Neural cell (in vitro differentiated cells): Measurements from ENCODE around the gene SPTLC2. TPM values are rescaled to one million over a fixed set of nuclear protein-coding genes. Genes with fewer than 3 reads are reported as not detected.

Experiments used
- H2AFZ ChIP-seq: fragments of 200-600, 300-800 bp; sonication (generic), shearing (Covaris generic); 2 replicates; pipeline ENCODE4 v1.6.0; 2014; ENCODE audit warnings: low read depth, mild to moderate bottlenecking, antibody characterized with exemption, low read length, moderate library complexity
- H3F3A ChIP-seq: fragments of 200-600 bp; shearing (Covaris generic); 2 replicates; pipeline ENCODE4 v1.6.1; 2016; ENCODE audit warnings: mild to moderate bottlenecking, moderate library complexity, mixed read lengths, antibody characterized with exemption, low read length; ENCODE audit not compliant: insufficient read depth, poor library complexity, severe bottlenecking
- H3K27ac ChIP-seq: fragments of 200-600, 300-800 bp; sonication (generic), shearing (Covaris generic); 2 replicates; pipeline ENCODE4 v1.5.1; 2014; ENCODE audit warnings: mild to moderate bottlenecking, low read length, moderate library complexity
- H3K27me3 ChIP-seq: fragments of 300-800, 200-600 bp; sonication (generic), shearing (Covaris generic); 2 replicates; pipeline ENCODE4 v1.6.0; 2014; ENCODE audit warnings: mild to moderate bottlenecking, low read depth, low read length, moderate library complexity; ENCODE audit not compliant: insufficient read depth
- H3K36me3 ChIP-seq: fragments of 300-800, 200-600 bp; sonication (generic), shearing (Covaris generic); 2 replicates; pipeline ENCODE4 v1.5.1; 2014; ENCODE audit warnings: mild to moderate bottlenecking, antibody characterized with exemption, low read length, moderate library complexity; ENCODE audit not compliant: insufficient read depth
- H3K4me2 ChIP-seq: fragments of 300-800, 200-600 bp; sonication (generic), shearing (Covaris generic); 2 replicates; pipeline ENCODE4 v1.6.0; 2014; ENCODE audit warnings: mild to moderate bottlenecking, low read length
- H3K4me3 ChIP-seq: fragments of 300-800, 200-600 bp; sonication (generic), shearing (Covaris generic); 2 replicates; pipeline ENCODE4 v1.5.1; 2014; ENCODE audit warnings: mild to moderate bottlenecking, low read length, moderate library complexity
- H3K79me2 ChIP-seq: fragments of 200-600 bp; shearing (Covaris generic); replicated peaks from 2 replicates; pipeline ENCODE4 v1.6.0; 2014; ENCODE audit warnings: mild to moderate bottlenecking, low read length, moderate library complexity; ENCODE audit not compliant: insufficient read depth
- H3K9ac ChIP-seq: fragments of 300-800, 200-600 bp; sonication (generic), shearing (Covaris generic); 2 replicates; pipeline ENCODE4 v1.6.1; 2016; ENCODE audit warnings: mild to moderate bottlenecking, low read length, mixed read lengths
- H3K9me2 ChIP-seq: fragments of 200-600 bp; shearing (Covaris generic); 2 replicates; pipeline ENCODE4 v1.6.1; 2016; ENCODE audit warnings: mild to moderate bottlenecking, low read length, mixed read lengths; ENCODE audit not compliant: insufficient read depth
- H3K9me3 ChIP-seq: fragments of 200-600, 300-800 bp; sonication (generic), shearing (Covaris generic); 2 replicates; pipeline ENCODE4 v1.6.1; 2016; ENCODE audit warnings: mild to moderate bottlenecking, mixed run types, low read length, moderate library complexity, mixed read lengths
- H4K20me1 ChIP-seq: fragments of 200-600 bp; shearing (Covaris generic); 2 replicates; pipeline ENCODE4 v1.6.1; 2016; ENCODE audit warnings: mild to moderate bottlenecking, mixed run types; ENCODE audit not compliant: insufficient read depth
- CTCF ChIP-seq: fragments of 450-650 bp; IDR thresholded peaks from 2 replicates; pipeline ENCODE4 v1.5.1; 2014; ENCODE audit warnings: antibody characterized with exemption, mild to moderate bottlenecking, moderate library complexity; ENCODE audit not compliant: poor library complexity, severe bottlenecking
- EP300 ChIP-seq: fragments of 450-650 bp; conservative IDR thresholded peaks from 2 replicates; pipeline ENCODE4 v1.6.1; 2014; ENCODE audit warnings: antibody characterized with exemption, mild to moderate bottlenecking, moderate library complexity; ENCODE audit not compliant: poor library complexity, severe bottlenecking
- EZH2 ChIP-seq: fragments of 200-600, 300-800 bp; shearing (Covaris generic), sonication (generic); IDR thresholded peaks from 2 replicates; pipeline ENCODE4 v1.6.1; 2014; ENCODE audit warnings: antibody characterized with exemption, low read length, borderline replicate concordance, mild to moderate bottlenecking; ENCODE audit not compliant: insufficient read depth, poor library complexity, severe bottlenecking
- MXI1 ChIP-seq: fragments of 450-650 bp; conservative IDR thresholded peaks from 2 replicates; pipeline ENCODE4 v1.6.1; 2014; ENCODE audit warnings: antibody characterized with exemption, mild to moderate bottlenecking; ENCODE audit not compliant: poor library complexity, severe bottlenecking
- POLR2AphosphoS5 ChIP-seq: IDR thresholded peaks from 2 replicates; pipeline ENCODE4 v1.6.1; 2012
- RAD21 ChIP-seq: fragments of 450-650 bp; conservative IDR thresholded peaks from 2 replicates; pipeline ENCODE4 v1.6.1; 2014; ENCODE audit warnings: antibody characterized with exemption, mild to moderate bottlenecking, moderate library complexity
- REST ChIP-seq: IDR thresholded peaks from 2 replicates; pipeline ENCODE4 v1.6.1; 2012; ENCODE audit warnings: borderline replicate concordance
- SMC3 ChIP-seq: fragments of 450-650 bp; conservative IDR thresholded peaks from 2 replicates; pipeline ENCODE4 v1.6.1; 2014; ENCODE audit warnings: antibody characterized with exemption, mild to moderate bottlenecking, moderate library complexity; ENCODE audit not compliant: poor library complexity
- TAF1 ChIP-seq: IDR thresholded peaks from 2 replicates; pipeline ENCODE4 v1.6.1; 2012; ENCODE audit warnings: low read depth
- polyA plus RNA-seq: library from polyadenylated mRNA; depleted of rRNA; stranded (reverse); fragments of >200 nt; gene quantifications from 2 replicates; pipeline ENCODE4 v1.2.3, GENCODE V29; 2014

Gene SPTLC2
- polyA plus RNA-seq, 1 donor from 2014 or later: 15.1 TPM

DNA sequence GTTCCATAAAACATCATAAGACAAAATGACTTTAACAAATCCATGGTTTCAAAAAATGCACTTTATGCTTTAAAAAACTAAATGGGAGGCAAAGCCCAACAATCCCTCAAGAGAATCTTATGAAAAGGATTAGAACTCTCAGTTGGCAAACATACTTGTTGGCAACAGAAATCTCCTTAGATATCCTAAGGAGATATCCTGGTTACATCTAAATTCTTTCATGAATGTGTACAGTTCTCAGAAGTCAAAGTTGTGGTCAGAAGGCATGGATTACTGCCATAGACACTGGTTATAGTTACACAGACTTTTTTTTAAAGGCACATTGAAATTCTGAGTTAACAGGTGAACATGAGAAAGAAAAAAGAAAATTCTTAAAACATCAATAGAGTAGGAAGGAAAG is 100.3 kb downstream of the SPTLC2 start:
- Histone ChIP-seq H4K20me1 (no peaks in the 10 kb centered on the region), H3K79me2 (no peaks in the 10 kb centered on the region), H3F3A (no peaks in the 10 kb centered on the region), H3K36me3 (no peaks in the 10 kb centered on the region), H2AFZ (no peak overlapping the region), H3K9me3 (no peaks in the 10 kb centered on the region), H3K4me3 (no peak overlapping the region), H3K27ac (no peak overlapping the region), H3K27me3 (no peaks in the 10 kb centered on the region), H3K4me2 (no peak overlapping the region), H3K9me2 (no peaks in the 10 kb centered on the region), H3K9ac (no peak overlapping the region)
- TF ChIP-seq MXI1 (no peak), RAD21 (no peak), REST (no peak), EZH2 (no peak), SMC3 (no peak), CTCF (no peak), TAF1 (no peak), EP300 (no peak), POLR2AphosphoS5 (no peak)

GRCh38 chr14:77511486-77512162 is 104.8 kb downstream of the SPTLC2 start:
- H4K20me1 ChIP-seq: no peaks in the 10 kb centered on the region
- no peak for TF ChIP-seq EP300
- TF ChIP-seq SMC3: no peak
- TF ChIP-seq POLR2AphosphoS5: no peak
- no peak for TF ChIP-seq REST
- TF ChIP-seq RAD21: no peak
- no peak for TF ChIP-seq TAF1
- no peak for TF ChIP-seq MXI1
- no peak for TF ChIP-seq EZH2
- no peak for TF ChIP-seq CTCF
- H3K27ac ChIP-seq: no peak overlapping the region
- no peak overlapping the region for H3K4me3 ChIP-seq
- H2AFZ ChIP-seq: no peak overlapping the region
- H3F3A ChIP-seq: no peaks in the 10 kb centered on the region
- no peaks in the 10 kb centered on the region for H3K27me3 ChIP-seq
- H3K9me2 ChIP-seq: no peaks in the 10 kb centered on the region
- H3K79me2 ChIP-seq: no peaks in the 10 kb centered on the region
- H3K9ac ChIP-seq: no peak overlapping the region
- H3K4me2 ChIP-seq: no peak overlapping the region
- no peaks in the 10 kb centered on the region for H3K36me3 ChIP-seq
- H3K9me3 ChIP-seq: no peaks in the 10 kb centered on the region
